Measurements from ENCODE around the gene DPY19L3. TPM values are rescaled to one million over a fixed set of nuclear protein-coding genes. Genes with fewer than 3 reads are reported as not detected.

Gene DPY19L3
- total and polyA plus RNA-seq, 4 donors, result 36.9 to 53.3 (median 50.7) TPM

- DNase-seq (ENCODE audit: low read depth in 4 of 6, low spot score in 6 of 6), result peak in 1 of 6 donors; percentile 22
- WGBS (ENCODE audit: insufficient coverage), result 72% methylated on average over 2 of the region's 3 CpGs
These were observed 17.1 kb upstream of the DPY19L3 start for GRCh38 chr19:32388393-32388855.

GRCh38 chr19:32392901-32393300 is 12.7 kb upstream of the DPY19L3 start:
- H3K27me3 ChIP-seq (ENCODE audit: control insufficient read depth, insufficient read depth, low read length), result no peaks in the 10 kb centered on the region

More at GRCh38 chr19:32388393-32388855, 17.1 kb upstream of the DPY19L3 start:
- Histone ChIP-seq H3K27ac (ENCODE audit: low read depth, low read length) (no peak overlapping the region), H3K27me3 (ENCODE audit: control insufficient read depth, insufficient read depth, low read length) (no peaks in the 10 kb centered on the region), H3K4me3 (ENCODE audit: low read depth, low read length) (no peak overlapping the region), H3K36me3 (ENCODE audit: control insufficient read depth, insufficient read depth, low read length) (no peaks in the 10 kb centered on the region), H3K4me1 (ENCODE audit: control insufficient read depth, insufficient read depth, low read length) (no peaks in the 10 kb centered on the region), H3K9me3 (ENCODE audit: control insufficient read depth, insufficient read depth, low read length) (no peaks in the 10 kb centered on the region)

GRCh38 chr19:32396046-32396652 is 9.4 kb upstream of the DPY19L3 start:
- Histone ChIP-seq H3K27me3 (ENCODE audit: control insufficient read depth, insufficient read depth, low read length) (no peaks in the 10 kb centered on the region), H3K36me3 (ENCODE audit: control insufficient read depth, insufficient read depth, low read length) (no peaks in the 10 kb centered on the region), H3K4me1 (ENCODE audit: control insufficient read depth, insufficient read depth, low read length) (no peaks in the 10 kb centered on the region), H3K4me3 (ENCODE audit: low read depth, low read length) (no peak overlapping the region), H3K27ac (ENCODE audit: low read depth, low read length) (no peak overlapping the region), H3K9me3 (ENCODE audit: control insufficient read depth, insufficient read depth, low read length) (no peaks in the 10 kb centered on the region)
- no peak for DNase-seq (ENCODE audit: low read depth in 4 of 6, low spot score in 6 of 6)
- WGBS (ENCODE audit: insufficient coverage), result 100% methylated on average over 1 of the region's 6 CpGs

More at GRCh38 chr19:32392901-32393300, 12.7 kb upstream of the DPY19L3 start:
- Histone ChIP-seq H3K27ac (ENCODE audit: low read depth, low read length) (no peak overlapping the region), H3K36me3 (ENCODE audit: control insufficient read depth, insufficient read depth, low read length) (no peaks in the 10 kb centered on the region), H3K9me3 (ENCODE audit: control insufficient read depth, insufficient read depth, low read length) (no peaks in the 10 kb centered on the region), H3K4me1 (ENCODE audit: control insufficient read depth, insufficient read depth, low read length) (no peaks in the 10 kb centered on the region), H3K4me3 (ENCODE audit: low read depth, low read length) (no peak overlapping the region)
- DNase-seq (ENCODE audit: low read depth in 4 of 6, low spot score in 6 of 6), result no peak
- no CpG with 5 or more reads among the region's 3 CpGs for WGBS (ENCODE audit: insufficient coverage)

GRCh38 chr19:32397671-32398101 is 7.9 kb upstream of the DPY19L3 start:
- 80% methylated on average over 3 of the region's 5 CpGs for WGBS (ENCODE audit: insufficient coverage)
- no peaks in the 10 kb centered on the region for H3K9me3 ChIP-seq (ENCODE audit: control insufficient read depth, insufficient read depth, low read length)
- no peak overlapping the region for H3K27ac ChIP-seq (ENCODE audit: low read depth, low read length)
- H3K4me1 ChIP-seq (ENCODE audit: control insufficient read depth, insufficient read depth, low read length), result no peaks in the 10 kb centered on the region
- DNase-seq (ENCODE audit: low read depth in 4 of 6, low spot score in 6 of 6), result no peak
- no peak overlapping the region for H3K4me3 ChIP-seq (ENCODE audit: low read depth, low read length)
- no peaks in the 10 kb centered on the region for H3K27me3 ChIP-seq (ENCODE audit: control insufficient read depth, insufficient read depth, low read length)
- H3K36me3 ChIP-seq (ENCODE audit: control insufficient read depth, insufficient read depth, low read length), result no peaks in the 10 kb centered on the region

- Histone ChIP-seq H3K36me3 (ENCODE audit: control insufficient read depth, insufficient read depth, low read length) (no peaks in the 10 kb centered on the region), H3K27me3 (ENCODE audit: control insufficient read depth, insufficient read depth, low read length) (no peaks in the 10 kb centered on the region), H3K9me3 (ENCODE audit: control insufficient read depth, insufficient read depth, low read length) (no peaks in the 10 kb centered on the region), H3K4me3 (ENCODE audit: low read depth, low read length) (no peak overlapping the region), H3K27ac (ENCODE audit: low read depth, low read length) (no peak overlapping the region), H3K4me1 (ENCODE audit: control insufficient read depth, insufficient read depth, low read length) (peaks cover 18% of the 10 kb centered on the region)
- no peak for DNase-seq (ENCODE audit: low read depth in 4 of 6, low spot score in 6 of 6)
- WGBS (ENCODE audit: insufficient coverage), result 86% methylated on average over 1 of the region's 1 CpG
These were observed 3.6 kb upstream of the DPY19L3 start for GRCh38 chr19:32401992-32402391.

GRCh38 chr19:32403291-32403995 is 2.1 kb upstream of the DPY19L3 start:
- Histone ChIP-seq H3K9me3 (ENCODE audit: control insufficient read depth, insufficient read depth, low read length) (no peaks in the 10 kb centered on the region), H3K4me1 (ENCODE audit: control insufficient read depth, insufficient read depth, low read length) (peaks cover 21% of the 10 kb centered on the region), H3K4me3 (ENCODE audit: low read depth, low read length) (no peak overlapping the region), H3K27ac (ENCODE audit: low read depth, low read length) (no peak overlapping the region), H3K27me3 (ENCODE audit: control insufficient read depth, insufficient read depth, low read length) (no peaks in the 10 kb centered on the region), H3K36me3 (ENCODE audit: control insufficient read depth, insufficient read depth, low read length) (no peaks in the 10 kb centered on the region)
- 72% methylated on average over 4 of the region's 5 CpGs for WGBS (ENCODE audit: insufficient coverage)
- no peak for DNase-seq (ENCODE audit: low read depth in 4 of 6, low spot score in 6 of 6)

- Histone ChIP-seq H3K27ac (ENCODE audit: low read depth, low read length) (peak overlapping the region; percentile 94), H3K4me3 (ENCODE audit: low read depth, low read length) (peak overlapping the region; percentile 78), H3K4me1 (ENCODE audit: control insufficient read depth, insufficient read depth, low read length) (peaks cover 21% of the 10 kb centered on the region), H3K27me3 (ENCODE audit: control insufficient read depth, insufficient read depth, low read length) (no peaks in the 10 kb centered on the region), H3K9me3 (ENCODE audit: control insufficient read depth, insufficient read depth, low read length) (no peaks in the 10 kb centered on the region), H3K36me3 (ENCODE audit: control insufficient read depth, insufficient read depth, low read length) (no peaks in the 10 kb centered on the region)
- peak in 2 of 6 donors; percentile 69 for DNase-seq (ENCODE audit: low read depth in 4 of 6, low spot score in 6 of 6)
- WGBS (ENCODE audit: insufficient coverage), result 45% methylated on average over 12 of the region's 20 CpGs
These were observed 1.2 kb upstream of the DPY19L3 start for GRCh38 chr19:32404213-32404932.

GRCh38 chr19:32404933-32405430 is 588 bp upstream of the DPY19L3 start:
- Histone ChIP-seq H3K27me3 (ENCODE audit: control insufficient read depth, insufficient read depth, low read length) (no peaks in the 10 kb centered on the region), H3K4me3 (ENCODE audit: low read depth, low read length) (peak overlapping the region; percentile 78), H3K4me1 (ENCODE audit: control insufficient read depth, insufficient read depth, low read length) (peaks cover 21% of the 10 kb centered on the region), H3K27ac (ENCODE audit: low read depth, low read length) (peak overlapping the region; percentile 94), H3K36me3 (ENCODE audit: control insufficient read depth, insufficient read depth, low read length) (no peaks in the 10 kb centered on the region), H3K9me3 (ENCODE audit: control insufficient read depth, insufficient read depth, low read length) (no peaks in the 10 kb centered on the region)
- DNase-seq (ENCODE audit: low read depth in 4 of 6, low spot score in 6 of 6), result peak in 5 of 6 donors; percentile 13 to 76 (median 43)
- under 1% methylated on average over 36 of the region's 36 CpGs for WGBS (ENCODE audit: insufficient coverage)

GRCh38 chr19:32406161-32407003 is 812 bp downstream of the DPY19L3 start:
- no peak for DNase-seq (ENCODE audit: low read depth in 4 of 6, low spot score in 6 of 6)
- peaks cover 21% of the 10 kb centered on the region for H3K4me1 ChIP-seq (ENCODE audit: control insufficient read depth, insufficient read depth, low read length)
- H3K9me3 ChIP-seq (ENCODE audit: control insufficient read depth, insufficient read depth, low read length), result no peaks in the 10 kb centered on the region
- peak overlapping the region; percentile 54 for H3K4me3 ChIP-seq (ENCODE audit: low read depth, low read length)
- peaks cover 4% of the 10 kb centered on the region for H3K36me3 ChIP-seq (ENCODE audit: control insufficient read depth, insufficient read depth, low read length)
- no peaks in the 10 kb centered on the region for H3K27me3 ChIP-seq (ENCODE audit: control insufficient read depth, insufficient read depth, low read length)
- WGBS (ENCODE audit: insufficient coverage), result 3% methylated on average over 24 of the region's 33 CpGs
- peak overlapping the region; percentile 44 for H3K27ac ChIP-seq (ENCODE audit: low read depth, low read length)

All from spinal cord (tissue), 10 donors.